ENCODE measurements around the gene MSL1.

DNA sequence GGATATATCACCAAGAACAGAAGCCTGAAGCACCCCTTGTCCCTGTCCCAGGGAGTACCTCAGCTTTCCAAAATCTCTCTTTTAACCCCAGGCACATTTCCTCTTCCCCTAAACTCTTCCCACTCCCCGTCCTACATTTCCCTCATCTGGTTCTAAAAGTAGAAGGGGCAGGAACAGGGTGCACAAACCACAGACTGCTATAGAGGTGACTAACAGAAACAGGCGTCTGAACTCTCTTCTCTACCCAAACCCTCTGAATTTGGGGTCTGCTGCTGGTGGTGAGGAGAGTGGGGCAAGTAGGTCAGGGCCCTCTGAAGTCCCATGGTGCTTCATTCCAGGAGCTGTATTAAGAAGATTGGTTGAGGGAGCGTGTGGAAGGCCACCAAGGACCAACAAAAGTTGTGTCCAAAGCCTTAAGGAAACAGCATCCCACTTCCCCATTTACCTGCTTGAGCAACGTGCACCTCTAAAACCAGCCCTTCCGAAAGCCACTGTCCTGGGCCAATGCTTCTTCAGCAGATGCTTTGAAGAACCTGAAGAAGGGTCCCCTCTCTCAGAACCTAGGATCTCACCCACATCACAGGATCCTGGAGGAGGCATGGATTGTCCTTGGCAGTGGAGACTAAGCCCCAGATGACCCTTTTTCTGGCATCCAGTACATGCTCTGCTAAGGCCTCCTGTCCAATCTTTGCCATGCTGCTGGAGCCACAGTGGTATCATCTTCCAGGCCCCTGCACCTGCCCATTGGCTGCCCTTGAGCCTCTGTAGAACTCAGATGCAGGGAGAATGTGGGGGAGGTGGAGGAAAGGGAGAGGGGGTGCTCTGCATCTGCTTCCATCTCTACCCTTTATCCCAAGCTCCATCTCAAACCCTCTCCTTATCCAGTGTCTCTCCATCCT lies 15.7 kb upstream of the MSL1 start:
- TF ChIP-seq POLR2A (IDR thresholded peaks at IDR 0.05) = no peak
- TF ChIP-seq, protein P1, sequence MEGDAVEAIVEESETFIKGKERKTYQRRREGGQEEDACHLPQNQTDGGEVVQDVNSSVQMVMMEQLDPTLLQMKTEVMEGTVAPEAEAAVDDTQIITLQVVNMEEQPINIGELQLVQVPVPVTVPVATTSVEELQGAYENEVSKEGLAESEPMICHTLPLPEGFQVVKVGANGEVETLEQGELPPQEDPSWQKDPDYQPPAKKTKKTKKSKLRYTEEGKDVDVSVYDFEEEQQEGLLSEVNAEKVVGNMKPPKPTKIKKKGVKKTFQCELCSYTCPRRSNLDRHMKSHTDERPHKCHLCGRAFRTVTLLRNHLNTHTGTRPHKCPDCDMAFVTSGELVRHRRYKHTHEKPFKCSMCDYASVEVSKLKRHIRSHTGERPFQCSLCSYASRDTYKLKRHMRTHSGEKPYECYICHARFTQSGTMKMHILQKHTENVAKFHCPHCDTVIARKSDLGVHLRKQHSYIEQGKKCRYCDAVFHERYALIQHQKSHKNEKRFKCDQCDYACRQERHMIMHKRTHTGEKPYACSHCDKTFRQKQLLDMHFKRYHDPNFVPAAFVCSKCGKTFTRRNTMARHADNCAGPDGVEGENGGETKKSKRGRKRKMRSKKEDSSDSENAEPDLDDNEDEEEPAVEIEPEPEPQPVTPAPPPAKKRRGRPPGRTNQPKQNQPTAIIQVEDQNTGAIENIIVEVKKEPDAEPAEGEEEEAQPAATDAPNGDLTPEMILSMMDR (IDR thresholded peaks at IDR 0.05) = no peak
